Left lung (tissue), 10 donors: ENCODE measurements around the gene AKAP12. TPM values are rescaled to one million over a fixed set of nuclear protein-coding genes. Genes with fewer than 3 reads are reported as not detected.

Experiments
- ATAC-seq: fragments of 200-7000 bp; cut with Tn5 transposase; one replicate; pipeline ENCODE4 v1.9.1; 2020; ENCODE audit warnings: moderate library complexity
- DNase-seq, 4 donors: peaks; one replicate each; pipeline ENCODE4 v3.0.0-alpha.2; 2013 to 2020
- H3K27ac ChIP-seq, 2 donors: fragments of 200-600 bp; sonication (generic) in 1 of 2; one replicate each; pipeline versions ENCODE4 v1.5.0 to v1.8.0; 2020 to 2021
- H3K27me3 ChIP-seq, 2 donors: fragments of 200-600 bp; sonication (generic) in 1 of 2; one replicate each; pipeline versions ENCODE4 v1.5.0 to v1.8.0; 2020 to 2021
- H3K36me3 ChIP-seq, 2 donors: fragments of 200-600 bp; sonication (generic) in 1 of 2; one replicate each; pipeline versions ENCODE4 v1.5.0 to v1.8.0; 2020 to 2021
- H3K4me1 ChIP-seq, 2 donors: fragments of 200-600 bp; one replicate each; pipeline ENCODE4 v1.8.0; 2021
- H3K4me3 ChIP-seq, 2 donors: fragments of 200-600 bp; sonication (generic) in 1 of 2; one replicate each; pipeline versions ENCODE4 v1.5.0 to v1.8.0; 2020 to 2021; ENCODE audit warnings: mild to moderate bottlenecking in 1 of 2
- H3K9me3 ChIP-seq, 2 donors: fragments of 200-600 bp; sonication (generic) in 1 of 2; one replicate each; pipeline versions ENCODE4 v1.5.0 to v1.8.0; 2020 to 2021
- intact Hi-C, 2 donors: fragments of 100-400 bp; cut with DNase I; formaldehyde crosslinking; loops; one replicate each; pipeline versions ENCODE4 v1.11.2 to v1.14.2; 2022
- polyA plus RNA-seq, 6 donors: library from polyadenylated mRNA; unstranded; fragments of 120-200 nt; gene quantifications; one replicate each; pipeline ENCODE4 v1.2.1, GENCODE V29; 2013; ENCODE audit not compliant: insufficient read length in 6 of 6
- total RNA-seq, 2 donors: library from RNA; stranded (reverse); fragmentation: NEBNext Ultra II Directional; extraction: Animal tissue kit (Norgen Biotek cat#: 25700); gene quantifications; one replicate each; pipeline ENCODE4 v1.2.1, GENCODE V29; 2021
- TF ChIP-seq, protein P1 (sequence below), 2 donors: fragments of 200-600 bp; sonication (generic) in 1 of 2; IDR thresholded peaks; one replicate each; pipeline versions ENCODE4 v1.5.0 to v1.8.0; 2021; ENCODE audit warnings: antibody characterized with exemption in 2 of 2
- donor health status: DM: no; HTN: yes; CAD: no.
- donor health status: DM: no; HTN: no; CAD: no.

Gene AKAP12
- total and polyA plus RNA-seq, 8 donors, result 28.9 to 125 (median 98.7) TPM

DNA sequence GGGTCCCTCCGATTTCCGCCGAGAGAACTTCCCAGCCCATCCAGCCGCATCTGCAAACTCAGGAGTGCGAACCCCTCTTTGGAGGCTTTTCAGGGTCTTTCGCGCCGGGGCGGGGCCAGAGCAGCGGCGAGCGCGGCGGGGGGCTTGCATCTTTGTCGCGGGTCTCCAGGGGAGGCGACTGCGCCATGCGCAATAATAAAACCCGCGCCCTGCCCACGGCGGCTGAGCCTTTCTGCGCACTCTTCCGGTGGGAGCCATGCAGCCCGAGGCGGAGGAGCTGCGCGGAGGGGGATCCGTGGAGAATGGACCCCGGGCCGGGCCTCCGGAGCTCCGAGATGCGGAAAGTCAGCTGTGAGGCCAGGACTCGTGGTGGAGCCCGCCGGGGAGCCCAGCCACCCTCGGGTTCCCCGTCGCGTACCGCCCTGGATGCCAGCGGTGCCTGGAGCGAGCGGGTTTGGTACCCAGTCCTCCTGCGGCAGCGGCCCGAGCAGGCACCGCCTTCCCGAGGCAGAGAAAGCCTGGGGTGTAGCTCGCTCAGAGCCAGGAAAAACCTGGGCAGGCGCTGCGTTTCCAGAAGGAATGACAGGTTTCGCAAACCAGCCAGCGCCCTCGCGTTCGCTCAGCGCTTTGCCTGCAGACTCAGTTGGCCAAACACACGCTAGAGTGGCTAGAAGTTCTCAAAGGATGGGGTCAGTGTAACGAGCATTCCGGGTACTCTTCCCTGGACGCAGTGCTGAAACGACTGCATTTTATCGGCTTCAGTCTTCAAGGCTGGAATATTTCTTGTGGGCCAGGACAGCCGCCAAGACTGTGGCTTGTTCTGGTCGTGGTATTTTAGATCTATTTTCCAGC, 1.2 kb downstream of the AKAP12 start:
- DNase-seq (peak; percentile 46 to 74 (median 53)), ATAC-seq (peak; percentile 76)
- TF ChIP-seq, protein P1, sequence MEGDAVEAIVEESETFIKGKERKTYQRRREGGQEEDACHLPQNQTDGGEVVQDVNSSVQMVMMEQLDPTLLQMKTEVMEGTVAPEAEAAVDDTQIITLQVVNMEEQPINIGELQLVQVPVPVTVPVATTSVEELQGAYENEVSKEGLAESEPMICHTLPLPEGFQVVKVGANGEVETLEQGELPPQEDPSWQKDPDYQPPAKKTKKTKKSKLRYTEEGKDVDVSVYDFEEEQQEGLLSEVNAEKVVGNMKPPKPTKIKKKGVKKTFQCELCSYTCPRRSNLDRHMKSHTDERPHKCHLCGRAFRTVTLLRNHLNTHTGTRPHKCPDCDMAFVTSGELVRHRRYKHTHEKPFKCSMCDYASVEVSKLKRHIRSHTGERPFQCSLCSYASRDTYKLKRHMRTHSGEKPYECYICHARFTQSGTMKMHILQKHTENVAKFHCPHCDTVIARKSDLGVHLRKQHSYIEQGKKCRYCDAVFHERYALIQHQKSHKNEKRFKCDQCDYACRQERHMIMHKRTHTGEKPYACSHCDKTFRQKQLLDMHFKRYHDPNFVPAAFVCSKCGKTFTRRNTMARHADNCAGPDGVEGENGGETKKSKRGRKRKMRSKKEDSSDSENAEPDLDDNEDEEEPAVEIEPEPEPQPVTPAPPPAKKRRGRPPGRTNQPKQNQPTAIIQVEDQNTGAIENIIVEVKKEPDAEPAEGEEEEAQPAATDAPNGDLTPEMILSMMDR (IDR thresholded peaks at IDR 0.05), result no peak
- intact Hi-C loops, result no loop called here
- peaks cover 0 to 15% of the 10 kb centered on the region in 2 donors for H3K4me1 ChIP-seq
- peaks cover 0 to 51% of the 10 kb centered on the region in 2 donors for H3K27me3 ChIP-seq
- H3K4me3 ChIP-seq, result peak overlapping the region; percentile 50 to 60
- no peaks in the 10 kb centered on the region for H3K36me3 ChIP-seq
- H3K27ac ChIP-seq, result peak overlapping the region; percentile 43 to 78
- H3K9me3 ChIP-seq, result no peaks in the 10 kb centered on the region

DNA sequence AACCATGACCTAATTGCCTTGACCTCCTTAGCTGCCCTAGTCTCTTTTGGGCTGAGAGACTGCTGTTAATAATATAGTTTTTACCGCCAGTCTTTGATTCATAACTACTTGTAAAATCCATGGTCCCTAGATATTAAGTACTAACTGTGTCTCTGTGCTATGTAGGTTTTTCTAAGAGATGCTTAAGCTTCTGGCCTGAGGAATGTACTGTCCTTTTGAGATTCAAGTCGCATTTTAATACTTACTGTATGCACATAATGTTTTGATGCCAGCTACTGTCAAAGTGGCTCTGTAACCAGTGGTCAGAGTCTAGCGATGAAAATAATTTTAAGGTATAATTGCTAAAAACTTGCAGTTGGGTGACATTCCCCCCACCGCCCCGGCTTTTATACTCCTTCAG, 2.1 kb downstream of the AKAP12 start:
- peak overlapping the region in 1 of 2 donors; percentile 50 for H3K4me3 ChIP-seq
- TF ChIP-seq, protein P1 (IDR thresholded peaks at IDR 0.05), result no peak
- H3K4me1 ChIP-seq, result peaks cover 0 to 15% of the 10 kb centered on the region in 2 donors
- intact Hi-C loops, result no loop called here
- no peak for ATAC-seq
- H3K27me3 ChIP-seq, result peaks cover 0 to 51% of the 10 kb centered on the region in 2 donors
- H3K27ac ChIP-seq, result no peak overlapping the region
- no peaks in the 10 kb centered on the region for H3K9me3 ChIP-seq
- no peak for DNase-seq
- H3K36me3 ChIP-seq, result no peaks in the 10 kb centered on the region

DNA sequence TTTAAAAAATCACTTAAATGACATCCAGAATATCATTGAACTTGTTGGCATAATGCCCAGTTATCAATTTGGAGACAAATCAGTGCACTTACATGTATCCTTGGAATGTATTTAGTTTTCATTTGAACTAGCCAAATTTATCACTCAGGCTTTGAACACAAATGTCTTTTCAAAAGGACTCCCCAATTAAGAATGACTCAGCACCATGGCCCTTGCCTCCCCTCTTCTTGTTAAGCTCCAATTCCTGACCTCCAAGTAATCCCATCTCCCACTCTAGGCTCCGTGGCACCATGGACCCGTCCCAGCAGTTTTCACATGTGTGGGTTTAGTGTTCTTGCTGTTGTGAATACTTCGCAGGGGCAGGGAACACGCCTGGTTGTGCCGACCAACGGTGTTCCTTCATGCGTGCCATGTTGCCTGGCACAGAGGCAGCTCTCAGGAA, 2.7 kb downstream of the AKAP12 start:
- intact Hi-C loops, result no loop called here
- ATAC-seq (no peak), DNase-seq (no peak)
- H3K27me3 ChIP-seq, result peaks cover 0 to 51% of the 10 kb centered on the region in 2 donors
- peaks cover 0 to 15% of the 10 kb centered on the region in 2 donors for H3K4me1 ChIP-seq
- no peak overlapping the region for H3K27ac ChIP-seq
- no peaks in the 10 kb centered on the region for H3K36me3 ChIP-seq
- H3K4me3 ChIP-seq, result peak overlapping the region in 1 of 2 donors; percentile 50
- TF ChIP-seq, protein P1 (IDR thresholded peaks at IDR 0.05), result no peak
- H3K9me3 ChIP-seq, result no peaks in the 10 kb centered on the region

DNA sequence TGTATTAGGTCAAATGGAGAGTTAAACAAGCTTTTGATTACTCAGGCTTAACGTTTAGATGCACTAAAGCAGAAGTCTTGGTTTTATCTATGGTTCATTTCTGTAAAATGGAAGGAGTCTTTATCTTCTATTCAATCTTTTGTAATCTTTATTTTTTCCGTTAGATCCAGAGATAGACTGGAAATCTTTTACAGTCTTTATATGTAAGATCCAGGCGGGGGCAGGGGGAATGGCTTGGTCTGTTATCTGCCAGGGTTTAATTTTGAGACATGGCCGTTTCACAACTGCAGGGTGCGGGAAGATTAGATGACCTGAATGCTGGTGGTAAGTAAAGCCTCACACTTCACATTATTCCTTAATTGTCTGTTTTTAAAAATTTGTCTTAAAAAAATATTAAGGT, 3.7 kb downstream of the AKAP12 start:
- Histone ChIP-seq H3K36me3 (no peaks in the 10 kb centered on the region), H3K27ac (no peak overlapping the region), H3K9me3 (no peaks in the 10 kb centered on the region), H3K27me3 (peaks cover 0 to 51% of the 10 kb centered on the region in 2 donors), H3K4me1 (peaks cover 0 to 15% of the 10 kb centered on the region in 2 donors), H3K4me3 (no peak overlapping the region)
- ATAC-seq (no peak), DNase-seq (no peak)
- TF ChIP-seq, protein P1 (IDR thresholded peaks at IDR 0.05), result no peak
- intact Hi-C loops, result no loop called here

DNA sequence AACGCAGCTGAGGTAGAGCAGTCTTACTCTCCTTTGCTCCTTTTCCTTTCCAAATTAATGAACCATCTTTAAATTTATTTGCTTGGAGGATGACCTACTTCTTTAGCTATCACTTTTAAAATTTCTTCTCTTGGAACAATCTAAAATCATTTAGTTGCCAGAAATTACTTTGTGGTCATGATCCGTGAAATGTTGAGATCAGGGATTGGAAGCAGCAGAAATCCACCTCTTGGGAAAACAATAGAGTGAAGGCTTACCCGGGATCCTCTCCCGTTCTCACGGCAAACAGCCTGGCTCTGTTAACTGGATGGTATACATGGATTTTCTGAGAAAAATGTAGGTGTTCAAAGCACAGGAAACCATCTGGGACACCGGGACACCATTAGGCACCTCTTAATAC, 7.7 kb downstream of the AKAP12 start:
- TF ChIP-seq, protein P1 (IDR thresholded peaks at IDR 0.05), result no peak
- H3K27me3 ChIP-seq, result peaks cover 0 to 11% of the 10 kb centered on the region in 2 donors
- H3K9me3 ChIP-seq, result no peaks in the 10 kb centered on the region
- no peak overlapping the region for H3K27ac ChIP-seq
- DNase-seq (no peak), ATAC-seq (no peak)
- H3K4me3 ChIP-seq, result no peak overlapping the region
- no peaks in the 10 kb centered on the region for H3K4me1 ChIP-seq
- H3K36me3 ChIP-seq, result no peaks in the 10 kb centered on the region
- intact Hi-C loops, result no loop called here
